Osteoblast (primary cell): ENCODE measurements around the gene SHC1. TPM values are rescaled to one million over a fixed set of nuclear protein-coding genes. Genes with fewer than 3 reads are reported as not detected.

ENCODE experiments used
- DNase-seq: peaks from one replicate; pipeline ENCODE4 v3.0.0; 2011; ENCODE audit warnings: low spot score, mixed read lengths; ENCODE audit not compliant: insufficient read length; ENCODE audit errors: missing footprints
- H2AFZ ChIP-seq: 2 replicates; pipeline ENCODE4 v1.6.0; 2011; ENCODE audit warnings: mild to moderate bottlenecking, low read length
- H3K27ac ChIP-seq: 2 replicates; pipeline ENCODE4 v1.5.1; 2011; ENCODE audit warnings: mild to moderate bottlenecking, low read depth, low read length, moderate library complexity
- H3K27me3 ChIP-seq: 2 replicates; pipeline ENCODE4 v1.6.0; 2012; ENCODE audit warnings: mild to moderate bottlenecking, control low read depth, inconsistent platforms, low read length, moderate library complexity; ENCODE audit not compliant: insufficient read depth
- H3K36me3 ChIP-seq: 2 replicates; pipeline ENCODE4 v1.5.1; 2011; ENCODE audit warnings: mild to moderate bottlenecking, low read length, control low read depth, moderate library complexity; ENCODE audit not compliant: insufficient read depth
- H3K4me1 ChIP-seq: 2 replicates; pipeline ENCODE4 v1.5.1; 2011; ENCODE audit warnings: mild to moderate bottlenecking, low read length, control low read depth, moderate library complexity; ENCODE audit not compliant: insufficient read depth
- H3K4me2 ChIP-seq: 2 replicates; pipeline ENCODE4 v1.6.0; 2011; ENCODE audit warnings: mild to moderate bottlenecking, low read length; ENCODE audit not compliant: insufficient read depth
- H3K4me3 ChIP-seq: fragments of 200-600 bp; sonication (generic); 3 replicates; pipeline ENCODE4 v1.5.1; 2012; ENCODE audit warnings: mild to moderate bottlenecking, low read length, inconsistent platforms; ENCODE audit not compliant: insufficient read depth
- H3K79me2 ChIP-seq: 2 replicates; pipeline ENCODE4 v1.6.0; 2012; ENCODE audit warnings: mild to moderate bottlenecking, low read length, control low read depth, inconsistent platforms; ENCODE audit not compliant: insufficient read depth
- H3K9me3 ChIP-seq: 2 replicates; pipeline ENCODE4 v1.5.1; 2011; ENCODE audit warnings: low read depth, low read length, control low read depth
- H4K20me1 ChIP-seq: 2 replicates; pipeline ENCODE4 v1.6.0; 2012; ENCODE audit warnings: mild to moderate bottlenecking, low read length, control low read depth; ENCODE audit not compliant: insufficient read depth
- total RNA-seq: library from RNA; depleted of rRNA; stranded (reverse); fragments of >200 nt; gene quantifications from 2 replicates; pipeline ENCODE4 v1.2.3, GENCODE V29; 2012
- TF ChIP-seq, protein P1 (sequence below): IDR thresholded peaks from 2 replicates; pipeline ENCODE4 v1.5.1; 2011; ENCODE audit warnings: mild to moderate bottlenecking, low read depth, low read length, moderate library complexity; ENCODE audit errors: extremely low read depth

Gene SHC1
- total RNA-seq, 1 donor, result 230 TPM

DNA sequence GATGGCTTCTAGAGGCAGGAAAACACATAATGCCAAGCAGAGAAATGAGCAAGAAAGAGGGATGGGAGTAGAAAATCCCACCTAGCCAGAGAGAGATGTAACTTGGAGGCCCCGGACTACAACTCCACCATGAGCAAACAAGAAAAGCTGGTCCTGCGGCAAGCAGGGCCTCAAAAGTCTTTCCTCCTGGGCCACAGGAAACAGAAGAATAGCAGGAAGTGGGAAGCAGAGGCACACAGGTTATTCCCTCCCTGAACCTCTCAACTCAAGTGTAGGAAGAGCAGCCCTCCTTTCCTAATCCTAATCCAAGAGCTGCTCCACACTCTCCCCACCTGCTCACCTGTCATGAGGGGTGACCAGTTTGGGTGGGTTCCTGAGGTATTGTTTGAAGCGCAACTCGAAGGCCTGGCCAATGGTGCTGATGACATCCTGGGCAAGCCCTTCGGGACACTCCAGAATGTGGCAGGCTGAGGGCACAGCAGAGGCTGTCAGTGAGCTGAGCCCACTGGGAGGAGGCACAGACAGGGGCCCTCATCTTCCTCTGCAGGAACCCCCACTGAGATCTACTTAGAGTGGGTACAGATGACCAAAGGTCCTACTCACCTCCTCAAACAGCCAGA, 3.1 kb downstream of the SHC1 start:
- peak; percentile 80 for DNase-seq
- Histone ChIP-seq H3K36me3 (peaks cover 57% of the 10 kb centered on the region), H2AFZ (no peak overlapping the region), H3K79me2 (peaks cover 59% of the 10 kb centered on the region), H3K27ac (peak overlapping the region; percentile 37), H3K4me2 (peak overlapping the region; percentile 99), H3K9me3 (no peaks in the 10 kb centered on the region), H3K27me3 (no peaks in the 10 kb centered on the region), H4K20me1 (peaks cover 39% of the 10 kb centered on the region), H3K4me1 (peaks cover 48% of the 10 kb centered on the region), H3K4me3 (peak overlapping the region; percentile 83)
- TF ChIP-seq, protein P1, sequence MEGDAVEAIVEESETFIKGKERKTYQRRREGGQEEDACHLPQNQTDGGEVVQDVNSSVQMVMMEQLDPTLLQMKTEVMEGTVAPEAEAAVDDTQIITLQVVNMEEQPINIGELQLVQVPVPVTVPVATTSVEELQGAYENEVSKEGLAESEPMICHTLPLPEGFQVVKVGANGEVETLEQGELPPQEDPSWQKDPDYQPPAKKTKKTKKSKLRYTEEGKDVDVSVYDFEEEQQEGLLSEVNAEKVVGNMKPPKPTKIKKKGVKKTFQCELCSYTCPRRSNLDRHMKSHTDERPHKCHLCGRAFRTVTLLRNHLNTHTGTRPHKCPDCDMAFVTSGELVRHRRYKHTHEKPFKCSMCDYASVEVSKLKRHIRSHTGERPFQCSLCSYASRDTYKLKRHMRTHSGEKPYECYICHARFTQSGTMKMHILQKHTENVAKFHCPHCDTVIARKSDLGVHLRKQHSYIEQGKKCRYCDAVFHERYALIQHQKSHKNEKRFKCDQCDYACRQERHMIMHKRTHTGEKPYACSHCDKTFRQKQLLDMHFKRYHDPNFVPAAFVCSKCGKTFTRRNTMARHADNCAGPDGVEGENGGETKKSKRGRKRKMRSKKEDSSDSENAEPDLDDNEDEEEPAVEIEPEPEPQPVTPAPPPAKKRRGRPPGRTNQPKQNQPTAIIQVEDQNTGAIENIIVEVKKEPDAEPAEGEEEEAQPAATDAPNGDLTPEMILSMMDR, result no peak

DNA sequence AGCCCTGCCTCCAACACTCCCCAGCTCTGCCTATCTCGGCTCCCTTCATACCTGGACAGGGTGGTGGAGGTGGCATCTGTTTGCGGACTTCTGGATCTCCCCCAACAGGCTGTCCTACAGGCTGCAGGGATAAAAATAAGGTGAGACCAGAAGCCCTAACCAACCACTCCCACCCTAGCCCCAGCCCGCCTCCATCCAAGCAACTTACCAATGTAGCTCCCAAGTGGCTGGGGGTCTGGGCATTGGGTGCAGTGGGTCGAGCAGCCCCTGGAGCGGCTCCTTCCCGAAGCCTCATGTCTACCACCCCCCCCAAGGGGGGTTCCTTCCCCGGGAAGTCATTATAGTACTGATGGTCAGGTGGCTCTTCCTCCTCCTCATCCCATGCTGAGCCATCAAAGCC, 4.4 kb downstream of the SHC1 start:
- TF ChIP-seq, protein P1, result no peak
- Histone ChIP-seq H3K27me3 (no peaks in the 10 kb centered on the region), H3K4me2 (no peak overlapping the region), H2AFZ (no peak overlapping the region), H4K20me1 (peaks cover 39% of the 10 kb centered on the region), H3K36me3 (peaks cover 59% of the 10 kb centered on the region), H3K4me1 (peaks cover 40% of the 10 kb centered on the region), H3K79me2 (peaks cover 61% of the 10 kb centered on the region), H3K9me3 (no peaks in the 10 kb centered on the region), H3K4me3 (no peak overlapping the region), H3K27ac (no peak overlapping the region)
- DNase-seq, result peak; percentile 21

DNA sequence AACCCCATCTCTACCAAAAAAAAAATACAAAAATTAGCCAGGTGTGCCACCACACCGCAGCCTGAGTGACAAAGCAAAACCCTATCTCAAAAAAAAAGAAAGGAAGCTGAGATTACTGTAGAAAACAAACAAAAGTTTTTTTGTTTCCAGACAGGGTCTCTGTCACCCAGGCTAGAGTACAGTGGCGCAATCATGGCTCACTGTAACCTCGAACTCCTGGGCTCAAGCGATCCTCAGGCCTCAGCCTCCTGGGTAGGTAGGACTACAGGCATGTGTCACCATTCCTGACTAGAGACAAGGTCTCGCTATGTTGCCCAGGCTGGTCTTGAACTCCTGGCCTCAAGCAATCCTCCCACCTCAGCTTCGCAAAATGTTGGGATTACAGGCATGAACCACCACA, 6.2 kb downstream of the SHC1 start:
- no peak overlapping the region for H3K27ac ChIP-seq
- H2AFZ ChIP-seq, result no peak overlapping the region
- H3K27me3 ChIP-seq, result no peaks in the 10 kb centered on the region
- TF ChIP-seq, protein P1, result no peak
- H3K4me1 ChIP-seq, result peaks cover 39% of the 10 kb centered on the region
- peaks cover 56% of the 10 kb centered on the region for H3K79me2 ChIP-seq
- peaks cover 63% of the 10 kb centered on the region for H3K36me3 ChIP-seq
- H3K4me3 ChIP-seq, result no peak overlapping the region
- H3K4me2 ChIP-seq, result no peak overlapping the region
- H4K20me1 ChIP-seq, result peaks cover 41% of the 10 kb centered on the region
- no peaks in the 10 kb centered on the region for H3K9me3 ChIP-seq
- DNase-seq, result no peak

DNA sequence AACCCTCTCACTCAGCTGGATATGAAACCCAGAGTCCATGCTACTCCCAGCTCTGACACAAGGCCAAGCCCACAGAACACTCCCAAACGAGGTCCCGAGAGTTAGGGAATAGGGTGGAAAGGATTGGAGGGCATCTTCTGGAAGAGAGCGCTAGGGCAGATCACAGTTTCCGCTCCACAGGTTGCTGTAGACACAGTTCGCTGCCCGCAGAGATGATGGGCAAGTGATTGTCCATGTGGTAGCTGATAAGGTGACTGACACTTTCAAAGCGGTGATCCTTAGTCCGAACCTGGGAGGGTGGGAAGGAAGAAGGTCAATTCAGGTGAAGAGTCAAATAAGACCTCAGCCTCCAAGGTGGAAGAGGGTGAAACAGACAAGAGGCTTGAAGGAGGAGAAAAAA, 6.9 kb downstream of the SHC1 start:
- DNase-seq, result peak; percentile 74
- Histone ChIP-seq H3K4me1 (peaks cover 32% of the 10 kb centered on the region), H4K20me1 (peaks cover 34% of the 10 kb centered on the region), H3K36me3 (peaks cover 69% of the 10 kb centered on the region), H3K4me3 (no peak overlapping the region), H3K79me2 (peaks cover 49% of the 10 kb centered on the region), H3K27me3 (no peaks in the 10 kb centered on the region), H2AFZ (no peak overlapping the region), H3K9me3 (no peaks in the 10 kb centered on the region), H3K27ac (no peak overlapping the region), H3K4me2 (no peak overlapping the region)
- TF ChIP-seq, protein P1, result no peak
